Endothelial cell of umbilical vein (primary cell): ENCODE data around the gene CAMK2D. TPM values are rescaled to one million over a fixed set of nuclear protein-coding genes. Genes with fewer than 3 reads are reported as not detected.

Experiments used
- BruUV-seq: library from RNA; stranded (reverse); fragments of 400-500 nt; replicated peaks from 2 replicates; lab custom pipeline; 2021; lab: Mats Ljungman, UMichigan
- CTCF ChIA-PET: fragments of 300-600, 350-600 bp; sonication (Branson Sonifier 250); formaldehyde crosslinking; loops from one replicate; lab custom pipeline; 2021; ENCODE audit warnings: antibody characterized with exemption, inconsistent platforms; lab: Charles Lee
- POLR2A ChIA-PET: fragments of 300-600, 350-600 bp; sonication (Branson Sonifier 250); formaldehyde crosslinking; loops from one replicate; lab custom pipeline; 2021; ENCODE audit warnings: antibody characterized with exemption, inconsistent platforms; lab: Charles Lee
- DNase-seq: peaks from one replicate; pipeline ENCODE4 v3.0.0-alpha.2; 2011; ENCODE audit warnings: low read depth, low spot score
- FAIRE-seq: peaks from 2 replicates; lab custom pipeline; 2011; peaks lifted over from hg19 to GRCh38; lab: Jason Lieb, UNC
- H2AFZ ChIP-seq: 2 replicates; pipeline ENCODE4 v1.6.0; 2012; ENCODE audit warnings: low read depth, low read length, control low read depth, inconsistent platforms
- H3K27ac ChIP-seq: 2 replicates; pipeline ENCODE4 v1.5.1; 2011; ENCODE audit warnings: low read depth, mild to moderate bottlenecking, control low read depth, low read length, moderate library complexity; ENCODE audit not compliant: insufficient read depth
- H3K27me3 ChIP-seq, 2 experiments: 2 replicates each; pipeline versions ENCODE4 v1.6.0 to v1.6.1; 2011; ENCODE audit warnings: low read length in 2 of 2, mixed read lengths in 1 of 2; ENCODE audit not compliant: control insufficient read depth in 2 of 2, insufficient read depth in 2 of 2
- H3K36me3 ChIP-seq, 2 experiments: 2 replicates in 1 of 2; 3 replicates in 1 of 2; pipeline ENCODE4 v1.5.1; 2011; ENCODE audit warnings: low read length in 2 of 2, mild to moderate bottlenecking in 1 of 2, moderate library complexity in 1 of 2; ENCODE audit not compliant: control insufficient read depth in 2 of 2, insufficient read depth in 2 of 2; ENCODE audit errors: extremely low read depth in 1 of 2
- H3K4me1 ChIP-seq: 3 replicates; pipeline ENCODE4 v1.5.1; 2011; ENCODE audit warnings: mild to moderate bottlenecking, low read length; ENCODE audit not compliant: control insufficient read depth, insufficient read depth; ENCODE audit errors: extremely low read depth
- H3K4me2 ChIP-seq: 2 replicates; pipeline ENCODE4 v1.6.1; 2011; ENCODE audit warnings: low read length, control low read depth, mixed read lengths; ENCODE audit not compliant: insufficient read depth
- H3K4me3 ChIP-seq, 3 experiments: fragments of 200-600 bp in 1 of 3; sonication (generic), shearing (Covaris generic) in 1 of 3; replicated peaks in 1 of 3; 2 replicates each; pipeline ENCODE4 v1.5.1; 2011 to 2016; ENCODE audit warnings: control low read depth in 3 of 3, low read length in 3 of 3, mild to moderate bottlenecking in 2 of 3, inconsistent platforms in 1 of 3, low read depth in 1 of 3, moderate library complexity in 1 of 3; ENCODE audit not compliant: insufficient read depth in 1 of 3
- H3K79me2 ChIP-seq: 2 replicates; pipeline ENCODE4 v1.6.0; 2012; ENCODE audit warnings: low read length, inconsistent platforms; ENCODE audit not compliant: control insufficient read depth, insufficient read depth
- H3K9ac ChIP-seq: replicated peaks from 2 replicates; pipeline ENCODE3; 2011; ENCODE audit warnings: low read length, control low read depth; ENCODE audit not compliant: insufficient read depth; ENCODE audit errors: extremely low read depth
- H3K9me1 ChIP-seq: replicated peaks from 3 replicates; pipeline ENCODE4 v1.6.0; 2011; ENCODE audit warnings: mild to moderate bottlenecking, low read length; ENCODE audit not compliant: control insufficient read depth, insufficient read depth; ENCODE audit errors: extremely low read depth
- H3K9me3 ChIP-seq: replicated peaks from 2 replicates; pipeline ENCODE4 v1.5.1; 2012; ENCODE audit warnings: low read length, inconsistent platforms; ENCODE audit not compliant: control insufficient read depth, insufficient read depth
- H4K20me1 ChIP-seq: replicated peaks from 2 replicates; pipeline ENCODE3; 2011; ENCODE audit warnings: mild to moderate bottlenecking, low read length; ENCODE audit not compliant: control insufficient read depth, insufficient read depth; ENCODE audit errors: extremely low read depth
- EZH2 ChIP-seq: IDR thresholded peaks from 2 replicates; pipeline ENCODE4 v1.6.1; 2012; ENCODE audit warnings: borderline replicate concordance, low read depth, mild to moderate bottlenecking, moderate library complexity, low read length, inconsistent platforms; ENCODE audit not compliant: severe bottlenecking
- FOS ChIP-seq: IDR thresholded peaks from 2 replicates; pipeline ENCODE4 v1.6.1; 2011; ENCODE audit warnings: mild to moderate bottlenecking, low read length, moderate library complexity, borderline replicate concordance; ENCODE audit not compliant: insufficient read depth
- GATA2 ChIP-seq: IDR thresholded peaks from 2 replicates; pipeline ENCODE4 v1.7.0; 2011; ENCODE audit warnings: low read depth, mild to moderate bottlenecking, moderate library complexity, mixed read lengths, low read length; ENCODE audit not compliant: insufficient read length, insufficient read depth
- JUN ChIP-seq: IDR thresholded peaks from 2 replicates; pipeline ENCODE4 v1.6.1; 2011; ENCODE audit warnings: borderline replicate concordance, low read depth; ENCODE audit not compliant: insufficient read length, insufficient read depth
- MYC ChIP-seq: IDR thresholded peaks from one replicate; pipeline ENCODE4 v1.6.1; 2011; ENCODE audit warnings: mild to moderate bottlenecking, low read depth, low read length
- POLR2A ChIP-seq: IDR thresholded peaks from 2 replicates; pipeline ENCODE4 v1.6.1; 2012; ENCODE audit warnings: low read depth, mild to moderate bottlenecking, control low read depth, low read length
- POLR2AphosphoS5 ChIP-seq: IDR thresholded peaks from 2 replicates; pipeline ENCODE4 v1.6.1; 2012; ENCODE audit warnings: low read depth, mild to moderate bottlenecking, control low read depth, low read length, moderate library complexity; ENCODE audit not compliant: insufficient read depth
- dilution Hi-C: fragments of 300-500 bp; cut with MboI; formaldehyde crosslinking; loops from one replicate; pipeline ENCODE4 v1.15.0; 2019; ENCODE audit warnings: low sequenced_read_pairs; ENCODE audit not compliant: extremely low pct_ligation_motif_present
- intact Hi-C: fragments of 100-400 bp; cut with micrococcal nuclease; formaldehyde crosslinking; loops from one replicate; pipeline ENCODE4 v1.10.0; 2022
- polyA plus RNA-seq, 4 experiments: library from polyadenylated mRNA; depleted of rRNA in 3 of 4; stranded (reverse) in 3 of 4; unstranded in 1 of 4; fragments of >200 nt; gene quantifications; 2 replicates each; pipeline versions ENCODE4 v1.2.1 to v1.2.3, GENCODE V29; 2011 to 2012; ENCODE audit warnings: missing spikeins in 1 of 4
- total RNA-seq: library from RNA; stranded (reverse); gene quantifications from 2 replicates; pipeline ENCODE4 v1.2.3, GENCODE V29; 2021
- TF ChIP-seq, protein P1 (sequence below), 2 donors: IDR thresholded peaks; 1 replicate in 1 of 2; 2 replicates in 1 of 2; pipeline ENCODE4 v1.5.1; 2011; ENCODE audit warnings: low read length in 2 of 2, mild to moderate bottlenecking in 2 of 2, moderate library complexity in 2 of 2, control low read depth in 1 of 2, inconsistent platforms in 1 of 2, low read depth in 1 of 2; ENCODE audit not compliant: insufficient read depth in 1 of 2; ENCODE audit errors: extremely low read depth in 1 of 2
- TF ChIP-seq, protein P2 (sequence below): IDR thresholded peaks from 2 replicates; pipeline ENCODE4 v1.6.1; 2011; ENCODE audit not compliant: insufficient read depth, insufficient read length

The CAMK2D gene
- total and polyA plus RNA-seq, 2 donors (not counting 3 experiments of a cell fraction or from before 2014, with no cell fraction given) = 10.4 to 30.7 TPM

DNA sequence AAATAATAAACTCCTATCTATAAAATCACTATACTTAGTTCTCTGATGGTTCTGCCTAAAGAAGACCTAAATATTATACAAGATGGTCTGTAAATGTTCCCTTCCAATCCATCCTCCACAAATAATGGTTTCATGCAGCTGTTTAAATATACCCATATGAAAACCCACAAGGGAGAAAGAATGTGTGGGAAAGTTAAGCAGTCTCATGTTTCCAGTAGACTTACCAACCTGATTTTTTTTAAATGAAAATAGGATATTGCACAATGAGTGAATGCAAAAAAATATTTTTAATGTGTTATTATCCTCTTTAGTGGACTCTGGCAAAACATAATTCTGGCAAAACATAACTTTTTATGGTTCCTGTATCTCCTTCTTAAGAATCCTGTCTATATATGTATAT, 23.3 kb downstream of the CAMK2D start:
- Histone ChIP-seq H3K36me3 (no peaks in the 10 kb centered on the region), H3K9me1 (no peaks in the 10 kb centered on the region), H3K9me3 (no peaks in the 10 kb centered on the region), H3K27ac (no peak overlapping the region), H3K79me2 (no peaks in the 10 kb centered on the region), H4K20me1 (no peaks in the 10 kb centered on the region), H3K4me1 (no peaks in the 10 kb centered on the region), H3K4me3 (no peak overlapping the region), H3K27me3 (no peaks in the 10 kb centered on the region), H3K4me2 (no peak overlapping the region), H2AFZ (no peak overlapping the region), H3K9ac (no peak overlapping the region)
- dilution Hi-C loops (no loop called here), intact Hi-C loops (no loop called here)
- TF ChIP-seq JUN (no peak), POLR2A (no peak), FOS (no peak), MYC (no peak), GATA2 (no peak), EZH2 (no peak), POLR2AphosphoS5 (no peak)
- TF ChIP-seq, protein P1, sequence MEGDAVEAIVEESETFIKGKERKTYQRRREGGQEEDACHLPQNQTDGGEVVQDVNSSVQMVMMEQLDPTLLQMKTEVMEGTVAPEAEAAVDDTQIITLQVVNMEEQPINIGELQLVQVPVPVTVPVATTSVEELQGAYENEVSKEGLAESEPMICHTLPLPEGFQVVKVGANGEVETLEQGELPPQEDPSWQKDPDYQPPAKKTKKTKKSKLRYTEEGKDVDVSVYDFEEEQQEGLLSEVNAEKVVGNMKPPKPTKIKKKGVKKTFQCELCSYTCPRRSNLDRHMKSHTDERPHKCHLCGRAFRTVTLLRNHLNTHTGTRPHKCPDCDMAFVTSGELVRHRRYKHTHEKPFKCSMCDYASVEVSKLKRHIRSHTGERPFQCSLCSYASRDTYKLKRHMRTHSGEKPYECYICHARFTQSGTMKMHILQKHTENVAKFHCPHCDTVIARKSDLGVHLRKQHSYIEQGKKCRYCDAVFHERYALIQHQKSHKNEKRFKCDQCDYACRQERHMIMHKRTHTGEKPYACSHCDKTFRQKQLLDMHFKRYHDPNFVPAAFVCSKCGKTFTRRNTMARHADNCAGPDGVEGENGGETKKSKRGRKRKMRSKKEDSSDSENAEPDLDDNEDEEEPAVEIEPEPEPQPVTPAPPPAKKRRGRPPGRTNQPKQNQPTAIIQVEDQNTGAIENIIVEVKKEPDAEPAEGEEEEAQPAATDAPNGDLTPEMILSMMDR (IDR thresholded peaks at IDR 0.05; ENCODE audit: extremely low read depth in 1 of 2, insufficient read depth in 1 of 2, low read depth in 1 of 2, low read length in 2 of 2) = no peak
- TF ChIP-seq, protein P2, sequence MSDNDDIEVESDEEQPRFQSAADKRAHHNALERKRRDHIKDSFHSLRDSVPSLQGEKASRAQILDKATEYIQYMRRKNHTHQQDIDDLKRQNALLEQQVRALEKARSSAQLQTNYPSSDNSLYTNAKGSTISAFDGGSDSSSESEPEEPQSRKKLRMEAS = no peak
- DNase-seq = no peak
- ChIA-PET CTCF (interaction anchor here (0.8 to 1.0 kb wide), 2 partner anchors 8 to 21 kb away, joined by 3 read pairs; no protein-coding TSS in a partner anchor), POLR2A (no interaction called here)
- no peak for FAIRE-seq
- BruUV-seq = no TSS peak
